A673 (cell line): ENCODE data around the gene MRFAP1L1. TPM values are rescaled to one million over a fixed set of nuclear protein-coding genes. Genes with fewer than 3 reads are reported as not detected.
"Not testable (repeated sequence)": the region's sequence is repeated elsewhere in the genome, so short reads cannot be mapped to it uniquely, and the experiment has no call there.

Experiments
- BruUV-seq: library from RNA; stranded (reverse); fragments of 400-500 nt; replicated peaks from 2 replicates; lab custom pipeline; 2021; lab: Mats Ljungman, UMichigan
- CTCF ChIA-PET: fragments of 300-600 bp; sonication (Branson Sonifier 250); formaldehyde crosslinking; loops from one replicate; lab custom pipeline; 2022; ENCODE audit warnings: antibody characterized with exemption; lab: Charles Lee
- POLR2A ChIA-PET: fragments of 300-600 bp; sonication (Branson Sonifier 250); formaldehyde crosslinking; loops from one replicate; lab custom pipeline; 2022; ENCODE audit warnings: antibody characterized with exemption; ENCODE audit not compliant: low non-redundant PET; lab: Charles Lee
- DNase-seq: peaks from one replicate; pipeline ENCODE4 v3.0.0-alpha.2; 2015; ENCODE audit warnings: low spot score
- H3K27ac ChIP-seq: fragments of 200-600 bp; sonication (generic); 2 replicates; pipeline ENCODE4 v1.5.1; 2016; ENCODE audit warnings: mixed run types, low read depth, mild to moderate bottlenecking, mixed read lengths, antibody characterized with exemption, low read length; ENCODE audit not compliant: poor library complexity, severe bottlenecking
- H3K27me3 ChIP-seq: fragments of 200-600 bp; sonication (generic); replicated peaks from 2 replicates; pipeline ENCODE4 v1.6.1; 2017; ENCODE audit warnings: mixed run types, low read depth, mild to moderate bottlenecking, mixed read lengths, antibody characterized with exemption, low read length; ENCODE audit not compliant: insufficient read depth, poor library complexity
- H3K36me3 ChIP-seq: fragments of 200-600 bp; sonication (generic); 2 replicates; pipeline ENCODE4 v1.6.1; 2016; ENCODE audit warnings: mixed run types, mild to moderate bottlenecking, mixed read lengths, antibody characterized with exemption, low read length; ENCODE audit not compliant: insufficient read depth, poor library complexity, severe bottlenecking
- H3K4me1 ChIP-seq: fragments of 200-600 bp; sonication (generic); 2 replicates; pipeline ENCODE4 v1.6.1; 2017; ENCODE audit warnings: mixed run types, mild to moderate bottlenecking, mixed read lengths, antibody characterized with exemption, low read length; ENCODE audit not compliant: insufficient read depth, poor library complexity, severe bottlenecking
- H3K4me3 ChIP-seq: fragments of 200-600 bp; sonication (generic); 2 replicates; pipeline ENCODE4 v1.5.1; 2016; ENCODE audit warnings: low read depth, mixed run types, mild to moderate bottlenecking, mixed read lengths, low read length; ENCODE audit not compliant: poor library complexity, severe bottlenecking
- H3K9me3 ChIP-seq: fragments of 200-600 bp; sonication (generic); 2 replicates; pipeline ENCODE4 v1.6.1; 2016; ENCODE audit warnings: mixed run types, low read depth, mild to moderate bottlenecking, mixed read lengths, antibody characterized with exemption, low read length; ENCODE audit not compliant: poor library complexity, severe bottlenecking
- CTCF ChIP-seq: fragments of 300-800, 200-600 bp; sonication (generic); conservative IDR thresholded peaks from 2 replicates; pipeline ENCODE4 v1.5.1; 2017; ENCODE audit warnings: low read depth, mild to moderate bottlenecking, antibody characterized with exemption, low read length, moderate library complexity, mixed read lengths
- EZH2 ChIP-seq: fragments of 200-600 bp; sonication (generic); IDR thresholded peaks from 2 replicates; pipeline ENCODE4 v1.6.1; 2017; ENCODE audit warnings: borderline replicate concordance, low read depth, mild to moderate bottlenecking, mixed read lengths, antibody characterized with exemption, low read length; ENCODE audit not compliant: poor library complexity, severe bottlenecking
- intact Hi-C: fragments of 100-400 bp; cut with micrococcal nuclease; formaldehyde crosslinking; loops from one replicate; pipeline ENCODE4 v1.10.0; 2022; ENCODE audit not compliant: unreplicated experiment
- total RNA-seq: library from RNA; stranded (reverse); gene quantifications from 2 replicates; pipeline ENCODE4 v1.2.3, GENCODE V29; 2021

The MRFAP1L1 gene
- total RNA-seq, 1 experiment from 2014 or later = 61.0 TPM

GRCh38 chr4:6728320-6729029 lies 18.8 kb upstream of the MRFAP1L1 start:
- Histone ChIP-seq H3K27me3 (no peaks in the 10 kb centered on the region), H3K4me3 (no peak overlapping the region), H3K4me1 (peaks cover 12% of the 10 kb centered on the region), H3K9me3 (no peaks in the 10 kb centered on the region), H3K36me3 (no peaks in the 10 kb centered on the region), H3K27ac (no peak overlapping the region)
- no TSS peak for BruUV-seq
- intact Hi-C loops = no loop called here
- ChIA-PET CTCF (no interaction called here), POLR2A (no interaction called here)
- TF ChIP-seq CTCF (no peak), EZH2 (no peak)
- DNase-seq = no peak

- POLR2A ChIA-PET = no interaction called here
- Histone ChIP-seq H3K27me3 (no peaks in the 10 kb centered on the region), H3K9me3 (no peaks in the 10 kb centered on the region), H3K4me1 (peaks cover 12% of the 10 kb centered on the region), H3K27ac (no peak overlapping the region), H3K36me3 (no peaks in the 10 kb centered on the region), H3K4me3 (no peak overlapping the region)
- BruUV-seq = no TSS peak
- DNase-seq = peak; percentile 19
- CTCF ChIA-PET = no interaction called here
- intact Hi-C loops = no loop called here
- TF ChIP-seq CTCF (no peak), EZH2 (no peak)
Observed at GRCh38 chr4:6727943-6728250, 18.2 kb upstream of the MRFAP1L1 start.

GRCh38 chr4:6727081-6727942 lies 17.6 kb upstream of the MRFAP1L1 start:
- Histone ChIP-seq H3K4me1 (peaks cover 12% of the 10 kb centered on the region), H3K36me3 (no peaks in the 10 kb centered on the region), H3K9me3 (no peaks in the 10 kb centered on the region), H3K27me3 (no peaks in the 10 kb centered on the region), H3K4me3 (no peak overlapping the region), H3K27ac (peak overlapping the region; percentile 37)
- TF ChIP-seq CTCF (no peak), EZH2 (no peak)
- intact Hi-C loops = no loop called here
- ChIA-PET POLR2A (no interaction called here), CTCF (no interaction called here)
- DNase-seq = peak; percentile 46
- BruUV-seq = no TSS peak

GRCh38 chr4:6725427-6725961 lies 15.8 kb upstream of the MRFAP1L1 start:
- H3K36me3 ChIP-seq, H3K9me3 ChIP-seq, H3K27me3 ChIP-seq, intact Hi-C loops, H3K27ac ChIP-seq, POLR2A ChIA-PET, H3K4me3 ChIP-seq, CTCF ChIA-PET, DNase-seq, BruUV-seq: not testable (repeated sequence)
- H3K4me1 ChIP-seq = peaks cover 12% of the 10 kb centered on the region
